OCI-LY7 (cell line): ENCODE data around the gene AP5M1. TPM values are rescaled to one million over a fixed set of nuclear protein-coding genes. Genes with fewer than 3 reads are reported as not detected.

ENCODE experiments used
- BruUV-seq: library from RNA; stranded (reverse); fragments of 400-500 nt; replicated peaks from 2 replicates; lab custom pipeline; 2021; lab: Mats Ljungman, UMichigan
- CTCF ChIA-PET: fragments of 300-600 bp; sonication (Branson Sonifier 250); formaldehyde crosslinking; loops from one replicate; lab custom pipeline; 2022; ENCODE audit warnings: antibody characterized with exemption; ENCODE audit not compliant: unreplicated experiment; lab: Charles Lee
- POLR2A ChIA-PET: fragments of 300-600 bp; sonication (Branson Sonifier 250); formaldehyde crosslinking; loops from one replicate; lab custom pipeline; 2022; ENCODE audit warnings: antibody characterized with exemption; lab: Charles Lee
- DNase-seq: peaks from one replicate; pipeline ENCODE4 v3.0.0-alpha.2; 2015; ENCODE audit warnings: low spot score
- H2AFZ ChIP-seq: fragments of 200-600 bp; sonication (generic), shearing (Covaris generic); 2 replicates; pipeline ENCODE4 v1.6.1; 2014; ENCODE audit warnings: mild to moderate bottlenecking, antibody characterized with exemption, low read length, moderate library complexity
- H3K27ac ChIP-seq: fragments of 200-600 bp; sonication (generic); 2 replicates; pipeline ENCODE4 v1.5.1; 2014; ENCODE audit warnings: mixed run types, low read depth, mild to moderate bottlenecking, moderate library complexity, low read length, inconsistent platforms; ENCODE audit not compliant: poor library complexity, severe bottlenecking
- H3K36me3 ChIP-seq: fragments of 200-600 bp; sonication (generic); 2 replicates; pipeline ENCODE4 v1.6.1; 2014; ENCODE audit warnings: mild to moderate bottlenecking, antibody characterized with exemption, low read length, moderate library complexity, mixed read lengths; ENCODE audit not compliant: insufficient read depth
- H3K4me1 ChIP-seq: fragments of 200-600 bp; sonication (generic); 2 replicates; pipeline ENCODE4 v1.5.1; 2014; ENCODE audit warnings: mild to moderate bottlenecking, low read length; ENCODE audit not compliant: insufficient read depth, poor library complexity, severe bottlenecking
- H3K4me2 ChIP-seq: fragments of 200-600 bp; sonication (generic); 2 replicates; pipeline ENCODE4 v1.6.1; 2014; ENCODE audit warnings: mild to moderate bottlenecking, low read length
- H3K4me3 ChIP-seq: fragments of 200-600 bp; sonication (generic); 2 replicates; pipeline ENCODE4 v1.5.1; 2014; ENCODE audit warnings: mild to moderate bottlenecking, low read depth, low read length; ENCODE audit not compliant: poor library complexity, severe bottlenecking
- H3K79me2 ChIP-seq: fragments of 200-600 bp; sonication (generic); 2 replicates; pipeline ENCODE4 v1.6.1; 2016; ENCODE audit warnings: low read depth, mild to moderate bottlenecking, low read length, moderate library complexity, mixed read lengths; ENCODE audit not compliant: insufficient read depth
- H3K9me2 ChIP-seq: fragments of 200-600 bp; sonication (generic); 2 replicates; pipeline ENCODE4 v1.6.1; 2016; ENCODE audit warnings: mild to moderate bottlenecking, low read length, mixed read lengths; ENCODE audit not compliant: insufficient read depth
- H3K9me3 ChIP-seq: fragments of 200-600 bp; sonication (generic); 2 replicates; pipeline ENCODE4 v1.6.1; 2014; ENCODE audit warnings: mild to moderate bottlenecking, mixed run types, low read length, mixed read lengths
- H4K20me1 ChIP-seq: fragments of 200-600 bp; sonication (generic); 2 replicates; pipeline ENCODE4 v1.6.1; 2014; ENCODE audit warnings: mild to moderate bottlenecking, antibody characterized with exemption, low read length, moderate library complexity, mixed read lengths; ENCODE audit not compliant: insufficient read depth
- CTCF ChIP-seq: fragments of 200-600 bp; sonication (generic); conservative IDR thresholded peaks from 2 replicates; pipeline ENCODE4 v1.5.1; 2014; ENCODE audit warnings: mild to moderate bottlenecking, antibody characterized with exemption, low read length, moderate library complexity, mixed read lengths
- EZH2phosphoT487 ChIP-seq: fragments of 200-600 bp; sonication (generic); IDR thresholded peaks from 2 replicates; pipeline ENCODE4 v1.6.1; 2018; ENCODE audit warnings: low read depth, borderline replicate concordance, mild to moderate bottlenecking, mixed run types, antibody characterized with exemption, low read length, moderate library complexity, mixed read lengths
- intact Hi-C: fragments of 100-400 bp; cut with micrococcal nuclease; formaldehyde crosslinking; loops from one replicate; pipeline ENCODE4 v1.10.0; 2022; ENCODE audit not compliant: unreplicated experiment
- total RNA-seq, 2 experiments: library from RNA; depleted of rRNA in 1 of 2; stranded (reverse); fragments of >200 nt in 1 of 2; shearing (Covaris generic) in 1 of 2; gene quantifications; 2 replicates each; pipeline ENCODE4 v1.2.3, GENCODE V29; 2014 to 2022

Gene AP5M1
- total RNA-seq, 2 experiments from 2014 or later: 13.3 to 50.4 TPM

- intact Hi-C loops: no loop called here
- TF ChIP-seq CTCF: no peak
- TF ChIP-seq EZH2phosphoT487: no peak
- CTCF ChIA-PET: no interaction called here
- BruUV-seq: no TSS peak
- no peak overlapping the region for H3K27ac ChIP-seq
- H3K36me3 ChIP-seq: peaks cover 81% of the 10 kb centered on the region
- H3K9me2 ChIP-seq: no peaks in the 10 kb centered on the region
- H3K4me2 ChIP-seq: no peak overlapping the region
- POLR2A ChIA-PET: no interaction called here
- no peak overlapping the region for H3K4me3 ChIP-seq
- peaks cover 76% of the 10 kb centered on the region for H3K79me2 ChIP-seq
- H3K4me1 ChIP-seq: peaks cover 28% of the 10 kb centered on the region
- H3K9me3 ChIP-seq: peaks cover 8% of the 10 kb centered on the region; the same call in 1 of the 2 replicates
- peaks cover 8% of the 10 kb centered on the region; the same call in 1 of the 2 replicates for H4K20me1 ChIP-seq
- H2AFZ ChIP-seq: no peak overlapping the region
- DNase-seq: no peak
Measured at GRCh38 chr14:57275023-57275664, 6.4 kb downstream of the AP5M1 start.

GRCh38 chr14:57277062-57277461, 8.3 kb downstream of the AP5M1 start:
- intact Hi-C loops: no loop called here
- ChIA-PET POLR2A (interaction anchor here (0.7 kb wide), 1 partner anchor 316 kb away, joined by 3 read pairs; no protein-coding TSS in a partner anchor), CTCF (no interaction called here)
- Histone ChIP-seq H3K36me3 (peaks cover 84% of the 10 kb centered on the region), H3K27ac (no peak overlapping the region), H3K4me1 (peaks cover 10% of the 10 kb centered on the region), H3K4me2 (no peak overlapping the region), H3K4me3 (no peak overlapping the region), H3K9me3 (no peaks in the 10 kb centered on the region), H4K20me1 (no peaks in the 10 kb centered on the region), H3K9me2 (no peaks in the 10 kb centered on the region), H3K79me2 (peaks cover 57% of the 10 kb centered on the region), H2AFZ (no peak overlapping the region)
- no peak for DNase-seq
- no TSS peak for BruUV-seq
- no peak for TF ChIP-seq EZH2phosphoT487
- no peak for TF ChIP-seq CTCF

- Histone ChIP-seq H3K79me2 (no peaks in the 10 kb centered on the region), H3K4me3 (no peak overlapping the region), H3K9me2 (no peaks in the 10 kb centered on the region), H3K9me3 (no peaks in the 10 kb centered on the region), H2AFZ (no peak overlapping the region), H3K27ac (no peak overlapping the region), H3K4me1 (no peaks in the 10 kb centered on the region), H3K4me2 (no peak overlapping the region), H4K20me1 (no peaks in the 10 kb centered on the region), H3K36me3 (peaks cover 82% of the 10 kb centered on the region)
- DNase-seq: no peak
- ChIA-PET POLR2A (interaction anchor here (0.6 to 1.1 kb wide), 2 partner anchors 18 to 812 kb away, joined by 4 to 8 read pairs; no protein-coding TSS in a partner anchor), CTCF (no interaction called here)
- no TSS peak for BruUV-seq
- TF ChIP-seq EZH2phosphoT487 (no peak), CTCF (no peak)
- intact Hi-C loops: no loop called here
Measured at GRCh38 chr14:57287745-57288144, 19.0 kb downstream of the AP5M1 start.
